Panc1 (cell line): ENCODE measurements around the gene C13orf46.

Source experiments
- CTCF ChIP-seq: fragments of 450-650 bp; IDR thresholded peaks from 2 replicates; pipeline ENCODE4 v1.5.1; 2017; ENCODE audit warnings: mild to moderate bottlenecking
- POLR2AphosphoS5 ChIP-seq: IDR thresholded peaks from 2 replicates; pipeline ENCODE4 v1.6.1; 2012; ENCODE audit warnings: mild to moderate bottlenecking, low read depth, low read length, moderate library complexity
- REST ChIP-seq, 2 experiments: IDR thresholded peaks; 2 replicates each; pipeline ENCODE4 v1.6.1; 2011 to 2012; ENCODE audit warnings: low read depth in 2 of 2, control low read depth in 1 of 2, low read length in 1 of 2, mild to moderate bottlenecking in 1 of 2, moderate library complexity in 1 of 2; ENCODE audit not compliant: insufficient read depth in 1 of 2
- SIN3A ChIP-seq: IDR thresholded peaks from 2 replicates; pipeline ENCODE4 v1.6.1; 2012; ENCODE audit warnings: low read depth, mild to moderate bottlenecking, low read length, moderate library complexity, borderline replicate concordance; ENCODE audit not compliant: insufficient read depth
- TCF7L2 ChIP-seq: IDR thresholded peaks from 2 replicates; pipeline ENCODE4 v1.6.1; 2011; ENCODE audit warnings: mild to moderate bottlenecking, low read depth, low read length, inconsistent platforms

- no peak for TF ChIP-seq REST (IDR thresholded peaks at IDR 0.05; ENCODE audit: insufficient read depth in 1 of 2, low read depth in 2 of 2, low read length in 1 of 2)
- no peak for TF ChIP-seq POLR2AphosphoS5
- TF ChIP-seq CTCF: no peak
- no peak for TF ChIP-seq SIN3A
- no peak for TF ChIP-seq TCF7L2
These were observed 10.5 kb downstream of the C13orf46 start for GRCh38 chr13:113963376-113963775.
